ENCODE results near the gene CAPN12.

- TF ChIP-seq TAF1 (IDR thresholded peaks at IDR 0.05; ENCODE audit: borderline replicate concordance, low read depth, low read length) (no peak), POLR2AphosphoS5 (IDR thresholded peaks at IDR 0.05; ENCODE audit: low read depth, low read length) (no peak), CTCF (IDR thresholded peaks at IDR 0.05) (no peak), GATA2 (CRISPR knock-in tag; IDR thresholded peaks at IDR 0.05) (no peak), EP300 (IDR thresholded peaks at IDR 0.05; ENCODE audit: borderline replicate concordance in 1 of 2, low read depth in 1 of 2, low read length in 1 of 2) (no peak), EZH2phosphoT487 (IDR thresholded peaks at IDR 0.05; ENCODE audit: borderline replicate concordance, low read depth) (no peak), SIN3A (IDR thresholded peaks at IDR 0.05; ENCODE audit: borderline replicate concordance, low read depth, low read length) (no peak), ZBTB33 (IDR thresholded peaks at IDR 0.05; ENCODE audit: borderline replicate concordance, low read depth) (no peak), REST (IDR thresholded peaks at IDR 0.05; ENCODE audit: low read depth, low read length) (no peak), GABPA (IDR thresholded peaks at IDR 0.05; ENCODE audit: low read depth) (no peak), TCF12 (IDR thresholded peaks at IDR 0.05) (no peak), RFX5 (IDR thresholded peaks at IDR 0.05; ENCODE audit: low read length) (no peak), CHD2 (IDR thresholded peaks at IDR 0.05; ENCODE audit: low read length, partially characterized antibody) (no peak), SMC3 (IDR thresholded peaks at IDR 0.05; ENCODE audit: low read depth, low read length) (no peak)
Measured at GRCh38 chr19:38686530-38686888, 57.8 kb downstream of the CAPN12 start.
